Adrenal gland (tissue), 12 donors: Measurements from ENCODE around the gene CMTM8. TPM values are rescaled to one million over a fixed set of nuclear protein-coding genes. Genes with fewer than 3 reads are reported as not detected.

Experiments
- DNase-seq, 7 donors: peaks; one replicate each; pipeline ENCODE4 v3.0.0-alpha.2; 2019 to 2020
- H3K27ac ChIP-seq, 5 donors: fragments of 200-600 bp; sonication (generic) in 4 of 5; 1 replicate in 3 of 5; 2 replicates in 2 of 5; pipeline versions ENCODE4 v1.5.1 to v1.8.0; 2016 to 2020; ENCODE audit warnings: mild to moderate bottlenecking in 1 of 5
- H3K27me3 ChIP-seq: fragments of 200-600 bp; 2 replicates; pipeline ENCODE4 v1.8.0; 2021
- H3K36me3 ChIP-seq, 2 donors: fragments of 200-600 bp; replicated peaks in 1 of 2; 1 replicate in 1 of 2; 2 replicates in 1 of 2; pipeline versions ENCODE4 v1.5.1 to v1.8.0; 2018 to 2022
- H3K4me1 ChIP-seq, 2 donors: fragments of 200-600 bp; replicated peaks in 1 of 2; 1 replicate in 1 of 2; 2 replicates in 1 of 2; pipeline versions ENCODE4 v1.5.1 to v1.8.0; 2018 to 2021
- H3K4me3 ChIP-seq, 4 donors: fragments of 200-600 bp; sonication (generic) in 3 of 4; one replicate each; pipeline ENCODE4 v1.5.1; 2016 to 2018
- H3K9me3 ChIP-seq, 3 donors: fragments of 200-600 bp; sonication (generic) in 1 of 3; replicated peaks in 1 of 3; 1 replicate in 2 of 3; 2 replicates in 1 of 3; pipeline versions ENCODE4 v1.5.1 to v1.8.0; 2016 to 2021
- POLR2A ChIP-seq, 2 donors: fragments of 450-650 bp; IDR thresholded peaks; one replicate each; pipeline ENCODE4 v1.6.1; 2017; ENCODE audit warnings: antibody characterized with exemption in 2 of 2, mild to moderate bottlenecking in 2 of 2, moderate library complexity in 1 of 2
- WGBS, 4 donors: extraction: QIAGEN DNeasy Blood & Tissue Kit in 2 of 4; methylation state at CpG; one replicate each; pipeline versions ENCODE4 v1.1.5 to v1.1.7; 2013 to 2017; 5-methylcytosine and 5-hydroxymethylcytosine counted together
- intact Hi-C, 2 donors: fragments of 100-400 bp; cut with DNase I; formaldehyde crosslinking; loops; one replicate each; pipeline versions ENCODE4 v1.14.1 to v1.15.0; 2022 to 2023
- polyA plus RNA-seq, 3 donors: library from polyadenylated mRNA; stranded (reverse); fragments of 200-250 nt in 2 of 3; fragments of 350-450 nt in 1 of 3; fragmentation: Illumina TruSeq in 1 of 3; extraction: RNeasy Lipid Tissue Mini Kit (QIAGEN cat#74804) in 1 of 3; gene quantifications; one replicate each; pipeline ENCODE4 v1.2.3, GENCODE V29; 2013 to 2014
- total RNA-seq, 9 donors: library from RNA; depleted of rRNA in 4 of 9; stranded (reverse); fragments of >200 nt in 4 of 9; fragments of 120-200 nt in 1 of 9; fragmentation: NEBNext Ultra II Directional in 1 of 9; extraction: Animal tissue kit (Norgen Biotek cat#: 25700) in 1 of 9; gene quantifications; one replicate each; pipeline versions ENCODE4 v1.1.0 to v1.2.4, GENCODE V29; 2013 to 2023
- TF ChIP-seq, protein P1 (sequence below), 6 experiments: fragments of 450-650 bp in 4 of 6; fragments of 200-600 bp in 2 of 6; sonication (generic) in 1 of 6; IDR thresholded peaks; 1 replicate in 5 of 6; 2 replicates in 1 of 6; pipeline versions ENCODE4 v1.5.1 to v1.8.0; 2016 to 2021; ENCODE audit warnings: antibody characterized with exemption in 6 of 6, mild to moderate bottlenecking in 2 of 6, moderate library complexity in 1 of 6
- donor health status: healthy with polysubstance abuse.
- donor health status: Bipolar disorder and iron deficiency.
- donor health status: DM: yes; HTN: yes; CAD: no.
- donor health status: DM: no; HTN: no; CAD: no.
- donor health status: DM: no; HTN: no; CAD: no.
- donor health status: DM: yes; HTN: yes; CAD: no.

CMTM8 gene
- total and polyA plus RNA-seq, 12 donors, result 3.3 to 24.1 (median 16.0) TPM

DNA sequence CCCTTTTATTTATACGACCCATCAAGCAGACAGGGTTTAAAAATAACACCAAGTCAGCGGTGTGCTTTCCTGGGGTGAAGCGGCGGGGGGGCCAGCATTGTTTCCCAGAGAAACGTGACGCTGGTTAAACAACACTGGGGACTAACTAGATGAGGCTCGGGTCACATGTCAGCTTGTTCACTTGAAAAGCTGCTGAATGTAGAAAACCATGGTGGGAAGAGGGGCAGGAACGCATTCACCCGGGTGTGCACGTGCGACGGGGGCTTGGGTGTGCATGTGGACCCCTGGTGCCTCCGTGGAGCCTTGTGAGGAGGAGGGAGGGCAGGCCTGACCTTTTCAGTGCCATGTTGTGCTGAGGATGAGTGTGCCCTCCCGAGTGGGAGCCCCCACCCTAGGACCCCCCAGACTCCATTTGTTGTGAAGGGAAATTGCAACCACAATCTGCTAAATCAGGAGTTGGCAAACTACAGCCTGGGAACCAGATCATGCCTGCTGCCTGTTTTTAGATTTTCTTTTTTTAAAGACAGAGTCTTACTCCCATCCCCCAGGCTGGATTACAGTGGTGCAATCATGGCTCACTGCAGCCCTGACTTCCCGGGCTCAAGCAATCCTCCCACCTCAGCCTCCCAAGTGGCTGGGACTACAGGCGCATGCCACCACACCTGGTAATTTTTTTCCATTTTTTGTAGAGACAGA, 82.8 kb downstream of the CMTM8 start:
- H3K4me1 ChIP-seq, result no peaks in the 10 kb centered on the region
- H3K36me3 ChIP-seq, result no peaks in the 10 kb centered on the region
- no peak overlapping the region for H3K4me3 ChIP-seq
- no peak for TF ChIP-seq POLR2A (IDR thresholded peaks at IDR 0.05)
- TF ChIP-seq, protein P1, sequence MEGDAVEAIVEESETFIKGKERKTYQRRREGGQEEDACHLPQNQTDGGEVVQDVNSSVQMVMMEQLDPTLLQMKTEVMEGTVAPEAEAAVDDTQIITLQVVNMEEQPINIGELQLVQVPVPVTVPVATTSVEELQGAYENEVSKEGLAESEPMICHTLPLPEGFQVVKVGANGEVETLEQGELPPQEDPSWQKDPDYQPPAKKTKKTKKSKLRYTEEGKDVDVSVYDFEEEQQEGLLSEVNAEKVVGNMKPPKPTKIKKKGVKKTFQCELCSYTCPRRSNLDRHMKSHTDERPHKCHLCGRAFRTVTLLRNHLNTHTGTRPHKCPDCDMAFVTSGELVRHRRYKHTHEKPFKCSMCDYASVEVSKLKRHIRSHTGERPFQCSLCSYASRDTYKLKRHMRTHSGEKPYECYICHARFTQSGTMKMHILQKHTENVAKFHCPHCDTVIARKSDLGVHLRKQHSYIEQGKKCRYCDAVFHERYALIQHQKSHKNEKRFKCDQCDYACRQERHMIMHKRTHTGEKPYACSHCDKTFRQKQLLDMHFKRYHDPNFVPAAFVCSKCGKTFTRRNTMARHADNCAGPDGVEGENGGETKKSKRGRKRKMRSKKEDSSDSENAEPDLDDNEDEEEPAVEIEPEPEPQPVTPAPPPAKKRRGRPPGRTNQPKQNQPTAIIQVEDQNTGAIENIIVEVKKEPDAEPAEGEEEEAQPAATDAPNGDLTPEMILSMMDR (IDR thresholded peaks at IDR 0.05), result no peak
- no peak overlapping the region for H3K27ac ChIP-seq
- no peak for DNase-seq
- WGBS, 4 donors, result 60 to 81% (median 69%) methylated on average over 16 of the region's 16 CpGs
- intact Hi-C loops, result no loop called here
- H3K27me3 ChIP-seq, result no peaks in the 10 kb centered on the region
- no peaks in the 10 kb centered on the region for H3K9me3 ChIP-seq

DNA sequence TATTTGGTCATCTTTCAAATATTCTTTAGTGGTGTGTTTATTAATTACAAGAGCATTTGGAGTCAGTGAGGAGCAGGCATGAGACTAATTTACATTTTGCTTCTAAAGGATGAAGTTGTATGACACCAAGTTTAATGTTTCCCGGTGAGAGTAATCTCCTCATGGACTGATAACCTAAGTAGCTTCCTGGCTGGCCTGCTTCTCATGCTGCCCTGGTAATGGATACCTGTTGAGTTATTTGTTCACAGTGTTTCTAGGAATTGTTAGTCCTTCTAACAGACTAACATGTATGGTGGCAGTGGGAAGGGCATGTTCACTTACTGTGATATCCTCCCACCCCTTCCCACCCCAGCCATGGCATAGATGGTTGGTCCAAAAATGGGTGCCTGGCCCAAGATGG, 83.8 kb downstream of the CMTM8 start:
- Histone ChIP-seq H3K27me3 (no peaks in the 10 kb centered on the region), H3K4me3 (no peak overlapping the region), H3K36me3 (no peaks in the 10 kb centered on the region), H3K9me3 (no peaks in the 10 kb centered on the region), H3K27ac (no peak overlapping the region), H3K4me1 (no peaks in the 10 kb centered on the region)
- intact Hi-C loops, result no loop called here
- no peak for DNase-seq
- TF ChIP-seq, protein P1 (IDR thresholded peaks at IDR 0.05), result no peak
- no peak for TF ChIP-seq POLR2A (IDR thresholded peaks at IDR 0.05)
- WGBS, 4 donors, result 88 to 100% (median 91%) methylated on average over 1 of the region's 1 CpG

DNA sequence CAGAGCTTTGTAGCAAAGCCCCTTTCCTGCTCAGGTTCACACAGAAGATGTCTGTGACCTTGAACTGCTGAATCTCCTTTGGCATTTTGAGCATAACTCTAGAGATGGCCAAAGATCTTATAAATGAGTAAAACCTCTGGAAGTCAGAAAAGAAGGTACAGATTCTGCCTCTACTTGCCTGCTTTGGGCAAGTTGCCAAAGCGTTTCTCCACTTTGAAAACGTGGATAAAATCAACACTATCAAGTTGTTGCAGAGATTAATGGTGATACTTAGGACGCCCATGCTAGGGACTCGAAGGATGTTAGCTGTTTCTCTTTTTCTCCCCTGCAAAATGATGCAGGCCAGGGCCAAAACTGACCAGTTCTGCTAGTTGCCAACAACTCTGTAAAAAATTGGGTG, 85.1 kb downstream of the CMTM8 start:
- H3K27ac ChIP-seq, result no peak overlapping the region
- no peaks in the 10 kb centered on the region for H3K4me1 ChIP-seq
- intact Hi-C loops, result no loop called here
- no peaks in the 10 kb centered on the region for H3K9me3 ChIP-seq
- WGBS, 4 donors, result 59 to 72% (median 62%) methylated on average over 4 of the region's 4 CpGs
- H3K36me3 ChIP-seq, result no peaks in the 10 kb centered on the region
- DNase-seq, result no peak
- TF ChIP-seq, protein P1 (IDR thresholded peaks at IDR 0.05), result no peak
- no peak for TF ChIP-seq POLR2A (IDR thresholded peaks at IDR 0.05)
- H3K27me3 ChIP-seq, result no peaks in the 10 kb centered on the region
- H3K4me3 ChIP-seq, result no peak overlapping the region

DNA sequence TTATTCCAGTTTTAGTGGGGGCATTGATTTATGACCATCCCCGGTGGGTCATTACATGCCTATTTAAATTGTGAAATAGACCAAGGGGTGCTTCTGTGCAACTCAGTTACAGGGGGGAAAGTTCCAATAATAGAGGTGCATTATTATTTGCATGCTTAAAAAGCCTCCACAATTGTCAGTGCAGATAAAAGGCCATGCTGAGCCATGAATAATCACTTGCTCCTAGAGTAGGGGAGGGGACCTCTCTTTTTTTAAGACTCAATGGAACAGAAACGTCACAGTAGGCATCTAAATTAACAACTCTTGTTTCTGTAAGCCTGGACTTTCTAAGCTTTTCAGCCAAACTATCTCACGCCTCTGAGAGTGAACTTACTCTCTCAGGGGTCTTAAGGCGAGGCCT, 86.7 kb downstream of the CMTM8 start:
- Histone ChIP-seq H3K4me3 (no peak overlapping the region), H3K9me3 (no peaks in the 10 kb centered on the region), H3K4me1 (no peaks in the 10 kb centered on the region), H3K27ac (no peak overlapping the region), H3K36me3 (no peaks in the 10 kb centered on the region), H3K27me3 (no peaks in the 10 kb centered on the region)
- no peak for TF ChIP-seq POLR2A (IDR thresholded peaks at IDR 0.05)
- TF ChIP-seq, protein P1 (IDR thresholded peaks at IDR 0.05), result no peak
- 80 to 95% (median 89%) methylated on average over 4 of the region's 4 CpGs for WGBS, 4 donors
- intact Hi-C loops, result no loop called here
- DNase-seq, result no peak
